Measurements from ENCODE around the gene MYD88. TPM values are rescaled to one million over a fixed set of nuclear protein-coding genes. Genes with fewer than 3 reads are reported as not detected.

MYD88 gene
- total RNA-seq, 2 donors from 2014 or later, result 11.9 to 33.3 TPM

GRCh38 chr3:38125305-38126120 is 12.9 kb upstream of the MYD88 start:
- ATAC-seq (no peak), DNase-seq (peak in 1 of 4 donors; percentile 3)
- H3K36me3 ChIP-seq (replicated peaks in 1 of 2; ENCODE audit: insufficient read depth in 1 of 2, low read depth in 2 of 2), result peaks cover 21 to 58% of the 10 kb centered on the region in 2 donors
- peaks cover 8% of the 10 kb centered on the region for H3K4me1 ChIP-seq
- 87 to 90% methylated on average over 9 to 10 of the region's 11 CpGs for WGBS, 2 donors
- H3K9me3 ChIP-seq, result no peaks in the 10 kb centered on the region
- H3K4me3 ChIP-seq, result no peak overlapping the region
- intact Hi-C loops (cut with DNase I), result no loop called here
- TF ChIP-seq POLR2A (IDR thresholded peaks at IDR 0.05) (no peak), CTCF (IDR thresholded peaks at IDR 0.05) (no peak)
- H3K27ac ChIP-seq, result no peak overlapping the region
- H3K27me3 ChIP-seq, result no peaks in the 10 kb centered on the region

GRCh38 chr3:38126121-38126892 is 12.2 kb upstream of the MYD88 start:
- DNase-seq, result peak in 1 of 4 donors; percentile 1
- H3K4me3 ChIP-seq, result no peak overlapping the region
- no peaks in the 10 kb centered on the region for H3K27me3 ChIP-seq
- no peak for ATAC-seq
- H3K36me3 ChIP-seq (replicated peaks in 1 of 2; ENCODE audit: insufficient read depth in 1 of 2, low read depth in 2 of 2), result peaks cover 24 to 58% of the 10 kb centered on the region in 2 donors
- TF ChIP-seq POLR2A (IDR thresholded peaks at IDR 0.05) (no peak), CTCF (IDR thresholded peaks at IDR 0.05) (no peak)
- H3K4me1 ChIP-seq, result peaks cover 16% of the 10 kb centered on the region
- WGBS, 2 donors, result 90 to 100% methylated on average over 2 to 6 of the region's 6 CpGs
- H3K27ac ChIP-seq, result no peak overlapping the region
- H3K9me3 ChIP-seq, result no peaks in the 10 kb centered on the region
- intact Hi-C loops (cut with DNase I), result no loop called here

- TF ChIP-seq POLR2A (IDR thresholded peaks at IDR 0.05), result no peak
- TF ChIP-seq CTCF (IDR thresholded peaks at IDR 0.05), result no peak
- Histone ChIP-seq H3K36me3 (replicated peaks in 1 of 2; ENCODE audit: insufficient read depth in 1 of 2, low read depth in 2 of 2) (peaks cover 19 to 50% of the 10 kb centered on the region in 2 donors), H3K4me3 (no peak overlapping the region), H3K9me3 (no peaks in the 10 kb centered on the region), H3K4me1 (peaks cover 30% of the 10 kb centered on the region), H3K27ac (no peak overlapping the region), H3K27me3 (no peaks in the 10 kb centered on the region)
- DNase-seq, result peak in 1 of 4 donors; percentile 8
- intact Hi-C loops (cut with DNase I), result no loop called here
- WGBS, 2 donors, result 89 to 93% methylated on average over 4 of the region's 4 CpGs
- ATAC-seq, result no peak
Measured at GRCh38 chr3:38127611-38128302, 10.7 kb upstream of the MYD88 start.

- Histone ChIP-seq H3K27ac (no peak overlapping the region), H3K27me3 (no peaks in the 10 kb centered on the region), H3K4me3 (no peak overlapping the region), H3K36me3 (replicated peaks in 1 of 2; ENCODE audit: insufficient read depth in 1 of 2, low read depth in 2 of 2) (peaks cover 19 to 46% of the 10 kb centered on the region in 2 donors), H3K4me1 (peaks cover 36% of the 10 kb centered on the region), H3K9me3 (no peaks in the 10 kb centered on the region)
- TF ChIP-seq POLR2A (IDR thresholded peaks at IDR 0.05), result no peak
- TF ChIP-seq CTCF (IDR thresholded peaks at IDR 0.05), result no peak
- intact Hi-C loops (cut with DNase I), result no loop called here
- 100% methylated on average over 1 of the region's 1 CpG for WGBS, 2 donors
- ATAC-seq (no peak), DNase-seq (no peak)
Measured at GRCh38 chr3:38128303-38128655, 10.2 kb upstream of the MYD88 start.
